HG03457 (cell line): Measurements from ENCODE around the gene SCYGR2.
"Not testable (repeated sequence)": the region's sequence is repeated elsewhere in the genome, so short reads cannot be mapped to it uniquely, and the experiment has no call there.

Experiments
- ATAC-seq: cut with Tn5 transposase; IDR thresholded peaks from one replicate; pipeline ENCODE4 v1.9.1; 2021; ENCODE audit warnings: moderate number of reproducible peaks; ENCODE audit not compliant: unreplicated experiment

SCYGR2 gene, protein sequence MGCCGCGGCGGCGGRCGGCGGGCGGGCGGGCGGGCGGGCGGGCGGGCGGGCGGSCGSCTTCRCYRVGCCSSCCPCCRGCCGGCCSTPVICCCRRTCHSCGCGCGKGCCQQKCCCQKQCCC

DNA sequence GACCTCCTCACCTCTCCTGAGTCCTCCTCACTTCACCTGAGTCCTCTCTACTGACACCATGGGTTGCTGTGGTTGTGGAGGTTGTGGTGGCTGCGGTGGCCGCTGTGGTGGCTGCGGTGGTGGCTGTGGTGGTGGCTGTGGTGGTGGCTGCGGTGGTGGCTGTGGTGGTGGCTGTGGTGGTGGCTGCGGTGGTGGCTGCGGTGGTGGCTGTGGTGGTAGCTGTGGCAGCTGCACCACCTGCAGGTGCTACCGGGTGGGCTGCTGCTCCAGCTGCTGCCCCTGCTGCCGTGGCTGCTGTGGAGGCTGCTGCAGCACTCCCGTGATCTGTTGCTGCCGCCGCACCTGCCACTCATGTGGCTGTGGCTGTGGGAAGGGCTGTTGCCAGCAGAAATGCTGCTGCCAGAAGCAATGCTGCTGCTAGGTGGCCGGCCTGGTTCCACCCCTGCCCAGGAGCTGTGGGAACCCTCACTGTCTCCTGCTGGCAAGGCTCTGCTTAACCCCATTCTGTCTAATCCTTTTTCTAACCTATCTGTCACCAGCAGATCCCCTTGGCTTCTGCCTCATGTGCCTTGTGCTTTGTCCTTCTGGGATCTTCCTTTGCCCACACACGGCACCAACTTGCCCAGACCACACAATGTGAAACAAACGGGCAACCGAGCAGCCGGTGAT, at the start of gene SCYGR2:
TSS of gene SCYGR2 (plus strand) at position 59 of the 669 bp plus-strand sequence. CDS start at position 59, 0 bp downstream.
- ATAC-seq: not testable (repeated sequence)

DNA sequence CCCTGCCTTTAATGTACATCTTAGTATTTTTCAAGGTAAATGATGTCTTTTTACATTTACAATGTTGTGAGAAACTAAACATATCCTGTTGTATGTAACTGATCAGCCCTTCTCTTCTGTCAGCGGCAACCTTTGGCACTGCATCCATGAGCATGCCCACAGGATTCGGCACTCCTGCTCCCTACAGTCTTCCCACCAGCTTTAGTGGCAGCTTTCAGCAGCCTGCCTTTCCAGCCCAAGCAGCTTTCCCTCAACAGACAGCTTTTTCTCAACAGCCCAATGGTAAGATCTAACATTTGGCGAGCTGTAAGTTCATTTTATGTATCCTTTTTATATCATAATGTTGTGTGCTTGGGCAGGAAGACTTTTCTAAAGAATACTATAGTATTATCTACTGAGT, 46.9 kb upstream of the SCYGR2 start:
- ATAC-seq: no peak

DNA sequence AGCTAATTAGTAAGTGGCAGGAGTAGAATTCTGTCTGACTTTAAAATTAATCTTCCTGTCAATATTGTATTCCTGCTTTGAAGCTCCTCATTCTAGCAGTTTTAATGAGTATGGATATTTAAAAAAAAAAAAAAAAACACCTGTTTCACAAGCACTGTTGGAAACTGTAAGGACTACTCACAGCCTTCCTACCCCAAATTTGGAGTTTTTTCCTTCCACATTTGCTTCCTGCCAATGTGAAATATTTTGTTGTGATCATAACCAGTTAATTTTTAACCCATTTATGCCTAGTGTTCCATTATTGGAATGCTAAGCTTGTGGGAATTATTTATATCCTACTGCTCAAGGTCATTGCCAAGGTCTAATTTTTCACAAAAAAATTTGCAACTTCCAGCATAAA, 36.1 kb upstream of the SCYGR2 start:
- no peak for ATAC-seq

DNA sequence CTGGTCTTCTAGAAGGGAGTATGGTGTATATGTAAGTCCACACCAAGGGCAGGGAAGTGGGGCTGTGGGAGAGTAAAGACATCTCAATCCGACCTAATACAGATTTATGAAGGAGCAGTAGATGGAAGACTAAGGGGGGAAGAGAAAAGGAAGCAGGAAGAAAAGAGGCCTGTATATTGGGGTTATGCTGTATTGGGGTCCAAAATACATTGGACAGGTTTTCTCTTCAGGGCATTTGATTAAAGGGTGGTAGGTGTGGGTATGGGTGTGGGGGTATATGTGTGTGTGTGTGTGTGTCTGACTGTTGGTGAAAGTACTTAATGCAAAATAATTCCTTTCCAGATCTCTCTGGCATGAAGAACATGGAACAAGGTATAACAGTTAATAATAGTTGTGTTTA, 33.6 kb upstream of the SCYGR2 start:
- ATAC-seq: no peak

DNA sequence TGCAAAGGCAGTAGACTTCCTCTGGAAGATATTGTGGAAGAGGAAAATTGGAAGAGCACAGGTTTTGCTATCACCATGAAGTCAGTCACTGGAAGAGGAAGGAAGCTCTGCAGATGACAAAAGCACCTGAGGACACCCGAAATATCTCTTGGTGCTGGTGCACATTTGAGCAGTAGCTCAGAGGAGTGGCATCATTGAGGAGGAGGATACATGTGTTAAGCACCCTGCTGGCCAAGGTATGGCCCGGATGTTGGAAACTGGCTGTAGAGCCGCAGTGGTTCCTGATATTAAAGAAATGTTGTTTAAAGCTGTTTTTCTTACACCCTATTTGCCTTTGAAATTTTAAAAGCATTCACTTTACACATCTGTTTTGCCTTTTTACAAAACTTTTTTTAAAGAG, 32.7 kb upstream of the SCYGR2 start:
- no peak for ATAC-seq

DNA sequence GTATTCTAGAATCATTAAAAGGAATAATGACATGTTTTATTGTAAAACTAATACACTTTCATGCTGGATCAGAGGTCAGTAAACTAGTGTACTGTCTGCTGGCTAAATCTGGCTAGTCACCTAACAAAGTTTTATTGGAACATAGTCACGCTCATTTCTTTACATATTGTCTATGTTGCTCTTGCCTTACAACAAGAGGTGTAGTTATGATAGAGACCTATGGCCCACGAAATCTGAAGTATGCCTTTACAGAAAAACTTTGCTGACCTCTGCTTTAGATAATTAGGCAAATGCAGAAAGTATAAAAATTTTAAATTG, 29.9 kb upstream of the SCYGR2 start:
- no peak for ATAC-seq

DNA sequence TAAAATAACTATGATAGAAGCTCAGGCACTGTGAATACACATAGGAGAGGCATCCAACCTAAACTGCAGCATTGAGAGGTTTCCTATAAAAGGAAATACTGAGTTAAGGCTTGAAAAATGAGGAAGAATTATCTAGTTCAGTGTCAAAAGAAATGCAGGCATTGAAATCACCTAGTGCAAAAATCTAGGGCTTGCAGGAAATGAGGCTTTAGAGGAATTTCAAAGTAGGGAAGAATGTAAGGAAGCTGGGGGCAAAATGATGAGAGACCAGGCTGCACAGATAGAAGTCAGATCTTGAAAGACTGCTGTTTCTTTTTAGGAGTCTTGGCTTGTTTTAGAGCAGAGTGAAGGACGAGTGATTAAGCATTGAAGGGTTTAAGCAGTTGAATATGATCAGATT, 28.1 kb upstream of the SCYGR2 start:
- ATAC-seq: no peak

DNA sequence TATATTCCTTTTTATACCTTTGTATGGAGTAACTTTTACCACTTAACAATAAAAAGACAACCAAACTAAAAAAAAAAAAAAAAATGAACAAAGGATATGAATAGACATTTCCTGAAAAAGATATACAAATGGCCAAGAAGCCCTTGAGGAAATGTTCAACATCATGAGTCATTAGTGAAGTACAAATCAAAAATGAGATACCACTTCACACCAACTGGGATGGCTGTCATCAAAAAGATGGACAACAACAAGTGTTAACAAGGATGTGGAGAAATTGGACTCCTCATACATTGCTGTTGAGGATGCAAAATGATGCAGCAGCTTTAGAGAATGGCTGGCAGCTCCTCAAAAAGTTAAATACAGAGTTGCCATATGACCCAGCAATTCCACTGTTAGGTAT, 22.6 kb upstream of the SCYGR2 start:
- ATAC-seq: no peak

DNA sequence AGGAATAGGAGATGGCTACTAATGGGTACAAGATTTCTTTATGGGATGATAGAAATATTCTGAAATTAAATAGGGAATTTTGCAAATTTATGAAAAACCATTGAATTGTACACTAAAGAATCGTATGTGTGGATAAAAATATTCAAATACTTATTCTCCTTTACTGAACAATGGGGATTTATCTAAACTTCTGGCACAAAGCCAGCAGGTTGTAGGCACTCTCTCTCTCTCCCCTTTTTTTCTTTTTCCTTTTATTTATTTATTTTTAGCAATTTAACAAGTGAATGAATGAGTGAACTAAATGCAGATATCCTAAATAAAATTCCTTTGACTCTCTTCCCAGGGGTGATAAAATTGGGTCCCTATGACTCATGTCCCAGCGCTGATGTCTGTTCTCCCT, 21.9 kb upstream of the SCYGR2 start:
- no peak for ATAC-seq

DNA sequence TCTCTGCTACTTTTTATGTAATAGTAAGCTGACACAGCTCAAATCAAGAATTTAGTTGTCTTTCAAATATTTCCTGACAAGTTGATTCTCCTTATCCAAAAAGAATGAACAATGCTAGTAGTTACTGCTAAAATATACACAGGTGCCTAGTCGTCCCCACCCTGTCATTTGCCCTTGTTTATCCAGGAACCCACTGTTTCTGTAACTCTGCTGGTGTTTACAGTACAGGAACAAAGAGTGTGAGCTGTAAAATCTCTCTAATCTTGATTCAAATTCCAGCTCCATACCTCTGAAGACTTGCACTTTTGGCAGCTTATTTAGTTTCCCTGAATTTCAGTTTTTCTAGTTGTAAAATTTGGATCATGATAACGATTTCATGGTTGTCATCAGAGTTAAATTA, 21.1 kb upstream of the SCYGR2 start:
- no peak for ATAC-seq

DNA sequence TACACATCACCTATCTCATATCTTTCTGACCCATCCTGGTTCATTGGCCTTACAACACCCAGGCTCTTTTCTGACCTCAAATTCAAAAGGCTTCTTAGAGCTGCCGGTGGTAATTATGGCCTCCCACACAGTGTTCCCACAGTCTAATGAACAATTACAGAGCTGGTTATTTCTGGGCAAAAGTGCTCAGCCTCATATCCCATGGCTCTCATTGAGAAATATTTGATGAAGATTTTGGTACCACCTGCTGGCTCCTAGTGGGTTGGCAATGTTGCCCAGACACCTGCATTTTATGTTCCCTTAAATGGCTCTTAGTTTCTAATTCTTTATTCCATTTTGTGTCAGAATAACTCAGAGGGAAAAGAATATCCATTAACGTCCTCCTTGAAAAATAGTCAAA, 20.1 kb upstream of the SCYGR2 start:
- no peak for ATAC-seq

DNA sequence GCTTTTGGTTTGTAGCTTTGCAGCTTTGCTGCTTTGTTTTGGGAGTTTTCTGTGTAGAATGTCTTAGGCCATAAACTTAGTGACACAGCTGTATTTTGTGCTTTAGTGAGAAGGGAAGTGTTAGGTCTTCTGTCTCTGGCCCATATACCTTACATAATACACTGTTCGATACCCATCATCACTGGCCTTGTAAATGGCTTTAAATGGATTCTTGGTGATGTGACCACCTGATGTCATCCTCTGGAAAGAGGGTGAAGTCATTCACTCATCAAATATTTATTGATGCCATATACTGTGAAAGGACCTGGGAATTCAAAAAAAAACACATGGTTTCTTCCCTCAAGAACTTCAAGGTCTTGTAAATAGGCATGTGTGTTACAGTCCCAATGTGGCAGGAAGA, 18.9 kb upstream of the SCYGR2 start:
- ATAC-seq: no peak

DNA sequence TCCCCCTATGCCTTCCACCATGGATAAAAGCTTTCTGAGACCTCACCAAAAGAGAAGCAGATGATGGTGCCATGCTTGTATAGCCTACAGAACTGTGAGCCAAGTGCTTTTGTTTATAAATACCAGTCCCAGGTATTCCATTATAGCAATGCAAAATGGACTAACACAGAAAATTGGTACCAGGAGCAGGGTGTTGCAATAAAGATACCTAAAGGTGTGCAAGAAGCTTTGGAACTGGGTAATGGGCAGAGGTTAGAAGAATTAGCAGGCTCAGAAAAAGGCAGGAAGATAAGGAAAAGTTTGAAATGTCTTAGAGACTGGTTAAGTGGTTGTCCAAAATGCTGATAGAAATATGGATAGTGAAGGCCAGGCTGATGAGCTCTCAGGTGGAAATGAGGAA, 16.3 kb upstream of the SCYGR2 start:
- no peak for ATAC-seq

DNA sequence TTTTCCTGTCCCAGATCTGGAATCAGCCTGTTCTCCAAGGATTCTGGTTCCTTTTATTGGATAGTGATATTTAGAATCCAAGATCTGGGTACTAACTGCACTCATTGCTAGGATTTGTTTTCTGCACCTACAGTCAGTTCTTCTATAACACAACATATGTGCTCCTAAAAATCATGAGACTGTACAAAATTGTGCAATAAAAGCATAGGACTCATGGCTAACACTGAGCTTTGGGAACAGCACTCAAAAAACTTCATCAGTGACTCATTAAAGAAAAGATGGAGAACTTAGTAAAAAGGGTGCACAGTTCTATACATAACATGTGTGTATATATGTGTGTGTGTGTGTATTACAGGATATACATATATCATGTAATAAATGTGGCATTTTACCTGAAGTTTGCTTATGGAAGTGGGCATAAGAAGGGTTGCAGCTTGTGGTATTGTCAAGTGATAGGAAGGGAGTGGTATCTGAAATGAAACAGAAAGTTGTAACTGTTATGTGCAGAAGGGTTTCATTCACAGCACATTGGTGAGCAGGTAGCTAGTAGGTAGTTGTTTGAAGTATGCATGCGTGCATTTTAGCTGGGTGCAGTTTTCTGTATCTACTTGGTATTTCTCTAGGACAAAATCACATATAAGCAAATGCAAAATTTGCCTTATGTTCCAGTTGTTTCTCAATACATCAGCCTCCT, 5.9 kb upstream of the SCYGR2 start:
- ATAC-seq: no peak

DNA sequence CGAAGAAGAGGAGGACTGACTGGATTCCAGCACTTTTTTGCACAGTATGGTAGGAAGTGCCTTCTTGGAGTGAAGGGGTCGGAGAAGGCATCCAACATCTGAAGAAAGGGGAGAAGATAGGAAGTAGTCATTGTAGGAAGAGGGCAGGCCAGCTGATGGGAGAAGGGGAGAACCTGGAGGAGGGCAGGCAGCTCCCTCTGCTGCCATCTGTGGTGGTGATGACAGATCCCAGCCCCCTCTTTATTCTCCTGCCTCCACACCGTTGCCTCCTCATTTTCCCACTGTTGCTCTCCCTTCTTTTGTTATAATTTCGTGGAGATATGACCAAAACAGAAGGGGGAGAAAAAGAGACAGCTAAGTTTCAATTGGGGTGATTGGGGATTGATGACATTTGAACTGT, 2.9 kb upstream of the SCYGR2 start:
- ATAC-seq: no peak

DNA sequence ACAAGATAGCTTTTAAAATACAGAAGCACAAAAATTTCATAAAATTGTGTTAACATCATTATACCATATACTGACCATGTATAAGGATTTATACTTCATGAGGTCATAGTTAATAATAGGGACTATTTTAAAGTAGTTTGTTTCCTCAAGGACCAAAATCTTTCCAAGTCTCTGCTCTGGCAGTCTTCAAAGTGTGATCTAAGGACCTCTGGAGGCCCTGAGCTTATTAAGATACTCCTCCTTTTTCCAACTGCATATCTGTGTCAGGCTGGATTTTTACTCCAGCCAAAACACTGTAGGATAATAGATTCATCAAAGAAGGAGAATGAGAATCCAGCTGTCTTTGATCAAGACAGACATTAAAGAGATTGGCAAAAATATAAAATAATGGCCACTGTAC, 1.7 kb upstream of the SCYGR2 start:
- no peak for ATAC-seq

DNA sequence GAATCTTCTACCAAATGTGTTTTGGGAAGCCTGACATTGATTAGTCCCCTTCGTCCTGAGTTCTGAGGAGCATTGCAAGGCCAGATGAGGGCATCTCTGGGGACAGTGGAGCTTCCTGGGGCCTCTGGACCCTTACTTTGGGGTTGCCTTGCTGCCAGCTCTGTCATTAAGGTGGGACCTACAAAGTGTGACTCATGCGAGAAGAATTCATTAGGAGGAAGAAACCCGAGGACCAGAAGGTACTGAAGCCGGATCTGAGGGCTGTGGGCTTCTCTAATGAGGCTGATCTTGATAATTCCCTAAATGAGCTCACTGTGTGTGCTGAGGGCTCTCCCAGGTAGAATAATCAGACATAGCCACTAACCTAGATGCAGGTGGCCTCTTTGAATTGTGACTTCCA, 695 bp upstream of the SCYGR2 start:
- ATAC-seq: no peak

DNA sequence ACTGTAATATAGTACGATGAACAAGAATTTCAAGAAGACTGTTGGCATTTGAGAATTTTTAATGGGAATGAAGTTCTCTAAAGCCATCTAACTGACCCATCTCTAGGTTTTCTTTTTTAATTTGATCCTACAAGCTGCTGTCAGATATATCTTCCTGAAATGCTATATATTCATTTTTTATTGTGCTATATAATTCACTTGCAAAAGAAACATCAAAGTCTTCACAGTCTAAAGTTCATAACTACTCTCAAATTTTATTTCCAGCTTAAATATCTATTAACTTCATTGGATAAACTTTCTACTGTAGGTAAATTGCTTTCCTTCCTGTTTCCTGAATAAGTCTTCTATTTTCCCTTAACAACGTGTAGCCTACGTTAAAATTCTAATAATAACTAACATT, 3.7 kb downstream of the SCYGR2 start:
- ATAC-seq: no peak

DNA sequence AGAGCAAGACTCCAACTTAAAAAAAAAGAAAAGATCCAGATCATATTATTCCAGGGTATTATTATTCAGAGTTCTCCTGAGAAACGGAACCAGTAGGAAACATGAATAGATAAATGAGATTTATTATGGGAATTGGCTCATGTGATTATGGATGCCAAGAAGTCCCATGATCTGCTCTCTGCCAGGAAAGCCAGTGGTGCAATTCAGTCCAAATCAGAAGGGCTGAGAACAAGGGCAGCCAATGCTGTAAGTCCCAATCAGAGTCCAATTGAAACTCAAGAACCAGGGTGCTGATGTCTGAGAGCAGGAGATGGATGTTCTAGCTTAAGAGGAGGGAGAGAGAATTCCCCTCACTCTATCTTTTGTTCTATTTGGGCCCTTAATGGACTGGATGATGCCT, 7.8 kb downstream of the SCYGR2 start:
- ATAC-seq: no peak

DNA sequence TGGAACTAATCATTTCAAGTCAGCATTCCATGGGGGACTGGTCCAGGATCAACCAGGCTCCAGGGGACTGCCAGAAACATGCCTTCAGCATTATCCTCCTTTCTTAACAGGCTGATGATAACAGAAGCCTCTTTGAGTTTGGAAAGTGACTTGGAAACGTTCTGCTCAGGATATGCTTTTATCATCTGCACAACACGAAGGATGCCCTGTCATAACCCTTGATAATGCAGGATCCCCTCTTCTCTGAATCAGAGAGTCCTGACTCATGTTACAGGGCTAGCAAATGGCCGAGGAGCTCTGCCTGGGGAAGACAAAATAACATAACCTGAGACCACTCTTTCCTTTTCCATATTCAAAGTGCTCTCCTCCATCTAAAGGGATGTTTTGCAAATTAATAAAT, 9.2 kb downstream of the SCYGR2 start:
- ATAC-seq: no peak

DNA sequence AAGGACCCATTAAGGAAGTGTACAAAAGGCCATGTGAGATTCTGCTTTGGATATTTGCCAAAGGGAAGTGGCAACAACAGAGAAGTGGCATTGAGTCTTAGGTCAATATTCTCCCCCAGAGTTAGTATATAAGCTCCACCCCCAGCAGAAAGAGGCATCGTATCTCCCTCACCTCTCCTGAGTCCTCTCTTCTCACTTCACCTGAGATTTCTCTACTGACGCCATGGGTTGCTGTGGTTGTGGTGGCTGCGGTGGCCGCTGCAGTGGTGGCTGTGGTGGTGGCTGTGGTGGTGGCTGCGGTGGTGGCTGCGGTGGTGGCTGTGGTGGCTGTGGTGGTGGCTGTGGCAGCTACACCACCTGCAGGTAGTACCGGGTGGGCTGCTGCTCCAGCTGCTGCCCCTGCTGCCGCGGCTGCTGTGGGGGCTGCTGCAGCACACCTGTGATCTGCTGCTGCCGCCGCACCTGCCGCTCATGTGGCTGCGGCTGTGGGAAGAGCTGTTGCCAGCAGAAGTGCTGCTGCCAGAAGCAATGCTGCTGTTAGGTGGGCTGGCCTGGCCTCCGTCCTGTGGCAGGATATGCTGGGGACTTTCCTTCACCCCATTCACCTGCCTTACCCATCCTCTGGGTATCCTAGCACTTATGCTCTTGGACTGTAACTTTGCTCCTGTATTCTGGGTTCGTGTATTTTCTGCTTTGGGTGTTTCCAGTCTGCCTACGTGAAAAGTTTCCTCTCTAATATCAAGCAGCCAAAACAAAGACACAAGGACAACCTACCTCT, 10.1 kb downstream of the SCYGR2 start:
- no peak for ATAC-seq

DNA sequence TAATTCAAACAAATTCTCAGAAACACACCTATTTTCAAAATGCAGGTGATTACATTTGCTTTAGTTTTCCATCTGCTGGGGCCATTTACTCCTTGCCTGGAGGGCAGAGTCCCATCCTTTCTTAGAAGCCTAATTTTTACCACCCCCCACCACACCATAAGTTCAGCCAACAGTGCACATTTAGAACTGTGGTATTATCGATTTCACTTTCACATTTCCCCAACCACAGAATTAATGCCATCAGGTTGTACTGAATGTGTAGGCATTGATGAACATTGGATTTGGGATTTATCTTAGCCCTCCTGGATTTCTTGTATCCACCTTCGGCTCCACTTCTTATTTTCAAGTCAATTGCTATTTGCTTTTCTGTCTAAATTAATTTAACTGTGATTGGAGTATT, 11.4 kb downstream of the SCYGR2 start:
- ATAC-seq: no peak
